ENCODE measurements around the gene CIDEC. TPM values are rescaled to one million over a fixed set of nuclear protein-coding genes. Genes with fewer than 3 reads are reported as not detected.
"Not testable (repeated sequence)": the region's sequence is repeated elsewhere in the genome, so short reads cannot be mapped to it uniquely, and the experiment has no call there.

CIDEC gene
- total and polyA plus RNA-seq, 5 donors from 2014 or later: not detected

DNA sequence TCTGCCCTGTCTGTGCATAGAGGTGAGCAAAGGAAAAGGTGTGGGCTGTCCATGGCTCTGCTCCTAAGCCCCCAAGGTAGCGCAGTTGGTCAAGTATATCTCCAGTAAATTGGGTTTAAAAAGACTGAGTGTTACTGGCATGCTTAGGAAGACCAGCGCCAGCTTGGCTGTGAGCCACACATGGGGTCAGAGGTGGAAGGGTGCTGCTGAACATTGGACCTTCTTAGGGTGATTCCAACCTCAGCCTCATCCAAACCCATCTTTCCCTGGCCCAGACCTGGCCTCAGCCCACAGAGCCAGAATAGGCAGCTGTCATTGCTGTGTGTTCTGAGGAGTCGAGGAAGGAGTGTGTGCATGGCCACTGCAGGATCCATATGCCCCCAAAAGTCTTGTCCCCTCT, 28.2 kb upstream of the CIDEC start:
- Histone ChIP-seq H3K27me3 (ENCODE audit: control insufficient read depth, insufficient read depth, low read length) (no peaks in the 10 kb centered on the region), H3K9me3 (ENCODE audit: control insufficient read depth in 2 of 2, low read length in 2 of 2) (no peaks in the 10 kb centered on the region), H3K36me3 (ENCODE audit: control insufficient read depth, insufficient read depth, low read length) (no peaks in the 10 kb centered on the region), H3K4me1 (ENCODE audit: control insufficient read depth, insufficient read depth, low read length, poor library complexity, severe bottlenecking) (peaks cover 18% of the 10 kb centered on the region), H3K4me3 (ENCODE audit: low read depth, low read length) (no peak overlapping the region), H3K27ac (ENCODE audit: insufficient read depth, low read length, poor library complexity, severe bottlenecking) (no peak overlapping the region)
- Mint-ChIP-seq H3K4me3 (no peak overlapping the region), H3K27ac (no peak overlapping the region), H3K9me3 (peaks cover 0 to 2% (median 0%) of the 10 kb centered on the region in 7 donors), H3K36me3 (no peaks in the 10 kb centered on the region), H3K4me1 (peaks cover 4 to 27% (median 13%) of the 10 kb centered on the region in 4 donors), H3K27me3 (peaks cover 5% of the 10 kb centered on the region)
- ATAC-seq (ENCODE audit: low read depth in 2 of 2) (no peak), DNase-seq (no peak)

DNA sequence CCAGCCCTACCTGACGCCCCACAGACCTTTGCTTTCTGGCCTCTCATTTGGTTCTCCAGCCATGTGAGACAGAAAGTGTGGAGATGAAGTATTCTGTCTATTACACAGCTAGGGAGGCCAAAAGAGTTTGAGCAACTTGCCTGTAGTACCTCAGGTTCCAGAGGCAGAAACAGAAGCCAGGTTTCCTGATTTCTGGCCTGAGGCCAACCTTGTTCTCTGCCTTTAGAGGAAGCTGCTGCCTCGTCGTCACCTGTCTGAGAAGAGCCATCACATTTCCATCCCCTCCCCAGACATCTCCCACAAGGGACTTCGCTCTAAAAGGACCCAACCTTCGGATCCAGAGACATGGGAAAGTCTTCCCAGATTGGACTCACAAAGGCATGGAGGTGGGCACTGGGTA, 26.4 kb upstream of the CIDEC start:
- Histone ChIP-seq H3K27ac (ENCODE audit: insufficient read depth, low read length, poor library complexity, severe bottlenecking) (no peak overlapping the region), H3K27me3 (ENCODE audit: control insufficient read depth, insufficient read depth, low read length) (no peaks in the 10 kb centered on the region), H3K9me3 (ENCODE audit: control insufficient read depth in 2 of 2, low read length in 2 of 2) (no peaks in the 10 kb centered on the region), H3K4me3 (ENCODE audit: low read depth, low read length) (no peak overlapping the region), H3K36me3 (ENCODE audit: control insufficient read depth, insufficient read depth, low read length) (no peaks in the 10 kb centered on the region), H3K4me1 (ENCODE audit: control insufficient read depth, insufficient read depth, low read length, poor library complexity, severe bottlenecking) (peaks cover 21% of the 10 kb centered on the region)
- H3K27me3 Mint-ChIP-seq: no peaks in the 10 kb centered on the region
- ATAC-seq (ENCODE audit: low read depth in 2 of 2) (no peak), DNase-seq (no peak)
- H3K9me3 Mint-ChIP-seq: no peaks in the 10 kb centered on the region
- H3K27ac Mint-ChIP-seq: no peak overlapping the region
- H3K4me1 Mint-ChIP-seq: peaks cover 8 to 35% (median 16%) of the 10 kb centered on the region in 4 donors
- no peak overlapping the region for H3K4me3 Mint-ChIP-seq
- no peaks in the 10 kb centered on the region for H3K36me3 Mint-ChIP-seq

DNA sequence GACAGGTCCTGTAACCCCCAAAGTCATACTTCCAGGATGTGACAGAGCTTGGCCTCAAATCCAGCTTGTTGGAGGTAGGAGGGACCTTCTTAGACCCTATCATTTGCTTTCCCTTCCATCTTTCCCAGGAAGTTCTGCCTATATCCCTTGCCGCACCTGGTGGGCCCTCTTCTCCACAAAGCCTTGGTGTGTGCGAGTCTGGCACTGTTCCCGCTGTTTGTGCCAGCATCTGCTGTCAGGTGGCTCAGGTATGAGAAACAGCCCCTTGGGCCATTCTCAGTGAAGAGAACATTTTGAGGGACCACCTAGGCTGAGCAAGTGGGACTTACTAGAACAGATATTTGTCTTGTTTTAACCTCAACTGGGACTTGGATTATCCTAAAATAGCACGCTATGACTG, 23.9 kb upstream of the CIDEC start:
- Histone ChIP-seq H3K4me3 (ENCODE audit: low read depth, low read length) (no peak overlapping the region), H3K4me1 (ENCODE audit: control insufficient read depth, insufficient read depth, low read length, poor library complexity, severe bottlenecking) (peaks cover 17% of the 10 kb centered on the region), H3K27me3 (ENCODE audit: control insufficient read depth, insufficient read depth, low read length) (no peaks in the 10 kb centered on the region), H3K9me3 (ENCODE audit: control insufficient read depth in 2 of 2, low read length in 2 of 2) (no peaks in the 10 kb centered on the region), H3K36me3 (ENCODE audit: control insufficient read depth, insufficient read depth, low read length) (no peaks in the 10 kb centered on the region), H3K27ac (ENCODE audit: insufficient read depth, low read length, poor library complexity, severe bottlenecking) (no peak overlapping the region)
- Mint-ChIP-seq H3K36me3 (no peaks in the 10 kb centered on the region), H3K4me3 (peak overlapping the region in 2 of 4 donors; percentile 16 to 49), H3K4me1 (peaks cover 8 to 31% (median 20%) of the 10 kb centered on the region in 4 donors), H3K27me3 (no peaks in the 10 kb centered on the region), H3K27ac (no peak overlapping the region), H3K9me3 (no peaks in the 10 kb centered on the region)
- DNase-seq (no peak), ATAC-seq (ENCODE audit: low read depth in 2 of 2) (no peak)

DNA sequence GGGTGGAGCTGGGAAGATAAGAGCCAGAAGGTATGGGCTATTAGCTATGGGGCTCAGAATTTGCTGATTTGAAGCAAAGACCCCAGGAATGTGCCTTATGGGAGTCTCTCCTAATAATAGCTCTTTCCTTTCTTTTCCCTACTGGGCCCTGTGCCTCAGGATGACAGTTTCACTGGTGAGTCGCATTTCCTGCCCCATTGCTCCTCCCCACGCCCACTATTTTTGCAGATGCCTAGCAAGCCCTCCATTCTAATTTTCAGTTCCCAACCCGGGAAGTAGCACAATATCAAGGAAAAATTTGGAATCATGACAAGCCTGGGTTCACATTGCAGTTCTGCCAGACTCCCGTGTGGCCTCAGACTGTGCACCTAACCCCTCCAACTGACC, 23.2 kb upstream of the CIDEC start:
- Histone ChIP-seq H3K27ac (ENCODE audit: insufficient read depth, low read length, poor library complexity, severe bottlenecking) (no peak overlapping the region), H3K4me1 (ENCODE audit: control insufficient read depth, insufficient read depth, low read length, poor library complexity, severe bottlenecking) (peaks cover 17% of the 10 kb centered on the region), H3K27me3 (ENCODE audit: control insufficient read depth, insufficient read depth, low read length) (no peaks in the 10 kb centered on the region), H3K4me3 (ENCODE audit: low read depth, low read length) (no peak overlapping the region), H3K36me3 (ENCODE audit: control insufficient read depth, insufficient read depth, low read length) (no peaks in the 10 kb centered on the region), H3K9me3 (ENCODE audit: control insufficient read depth in 2 of 2, low read length in 2 of 2) (no peaks in the 10 kb centered on the region)
- H3K27me3 Mint-ChIP-seq: no peaks in the 10 kb centered on the region
- H3K9me3 Mint-ChIP-seq: no peaks in the 10 kb centered on the region
- H3K36me3 Mint-ChIP-seq: no peaks in the 10 kb centered on the region
- H3K4me1 Mint-ChIP-seq: peaks cover 8 to 36% (median 23%) of the 10 kb centered on the region in 4 donors
- ATAC-seq (ENCODE audit: low read depth in 2 of 2) (no peak), DNase-seq (no peak)
- peak overlapping the region in 2 of 4 donors; percentile 49 to 56 for H3K4me3 Mint-ChIP-seq
- H3K27ac Mint-ChIP-seq: peak overlapping the region in 2 of 3 donors; percentile 49 to 71

DNA sequence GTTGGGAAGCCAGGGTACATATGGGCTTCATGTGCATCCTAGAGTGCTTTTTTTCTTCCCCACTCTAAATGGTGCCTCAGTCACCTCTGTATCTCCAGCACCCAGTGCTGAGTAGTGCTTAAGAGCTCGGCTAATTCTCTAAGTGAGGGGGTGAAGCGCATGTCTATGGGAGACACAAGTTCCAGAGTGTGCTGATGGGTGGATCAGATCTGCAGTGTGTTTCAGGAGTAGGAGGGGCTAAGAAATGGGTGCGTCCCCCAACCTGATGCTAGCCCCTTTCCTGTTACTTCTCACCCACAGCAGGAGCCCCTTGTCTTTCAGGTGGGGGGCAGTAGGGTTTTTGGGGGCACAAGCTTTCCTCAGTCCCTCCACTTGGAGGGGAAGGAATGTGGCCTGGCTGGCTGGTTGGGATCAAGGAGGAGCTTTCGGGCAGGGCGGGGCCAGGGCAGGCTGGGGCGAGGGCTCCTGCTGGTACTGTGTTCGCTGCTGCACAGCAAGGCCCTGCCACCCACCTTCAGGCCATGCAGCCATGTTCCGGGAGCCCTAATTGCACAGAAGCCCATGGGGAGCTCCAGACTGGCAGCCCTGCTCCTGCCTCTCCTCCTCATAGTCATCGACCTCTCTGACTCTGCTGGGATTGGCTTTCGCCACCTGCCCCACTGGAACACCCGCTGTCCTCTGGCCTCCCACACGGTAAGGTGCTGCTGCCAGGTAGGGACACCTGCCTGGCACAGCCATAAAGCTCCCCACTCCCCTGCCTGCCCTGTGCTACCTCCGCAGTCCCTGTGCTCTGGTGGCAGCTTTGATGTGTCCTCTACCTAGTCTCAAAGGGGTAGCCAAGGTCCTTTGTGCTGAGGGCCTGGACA, 22.6 kb upstream of the CIDEC start, which contains the start of gene IL17RE:
IL17RE (plus strand) TSS at position 477 of the 866 bp plus-strand sequence; CDS start at position 562, 85 bp downstream.
- Mint-ChIP-seq H3K27me3 (no peaks in the 10 kb centered on the region), H3K9me3 (no peaks in the 10 kb centered on the region), H3K27ac (peak within 1 kb of the TSS; percentile 71 to 87 (median 73)), H3K4me1 (peaks cover 8 to 41% (median 26%) of the 10 kb centered on the region in 4 donors), H3K4me3 (peak within 1 kb of the TSS; percentile 26 to 61 (median 58)), H3K36me3 (no peaks in the 10 kb centered on the region)
- peak within 1 kb of the TSS; percentile 53 for H3K27ac ChIP-seq (ENCODE audit: insufficient read depth, low read length, poor library complexity, severe bottlenecking)
- H3K9me3 ChIP-seq (ENCODE audit: control insufficient read depth in 2 of 2, low read length in 2 of 2): no peaks in the 10 kb centered on the region
- H3K36me3 ChIP-seq (ENCODE audit: control insufficient read depth, insufficient read depth, low read length): no peaks in the 10 kb centered on the region
- no peaks in the 10 kb centered on the region for H3K27me3 ChIP-seq (ENCODE audit: control insufficient read depth, insufficient read depth, low read length)
- ATAC-seq (ENCODE audit: low read depth in 2 of 2) (no peak), DNase-seq (no peak)
- peak within 1 kb of the TSS; percentile 11 for H3K4me3 ChIP-seq (ENCODE audit: low read depth, low read length)
- H3K4me1 ChIP-seq (ENCODE audit: control insufficient read depth, insufficient read depth, low read length, poor library complexity, severe bottlenecking): peaks cover 17% of the 10 kb centered on the region

DNA sequence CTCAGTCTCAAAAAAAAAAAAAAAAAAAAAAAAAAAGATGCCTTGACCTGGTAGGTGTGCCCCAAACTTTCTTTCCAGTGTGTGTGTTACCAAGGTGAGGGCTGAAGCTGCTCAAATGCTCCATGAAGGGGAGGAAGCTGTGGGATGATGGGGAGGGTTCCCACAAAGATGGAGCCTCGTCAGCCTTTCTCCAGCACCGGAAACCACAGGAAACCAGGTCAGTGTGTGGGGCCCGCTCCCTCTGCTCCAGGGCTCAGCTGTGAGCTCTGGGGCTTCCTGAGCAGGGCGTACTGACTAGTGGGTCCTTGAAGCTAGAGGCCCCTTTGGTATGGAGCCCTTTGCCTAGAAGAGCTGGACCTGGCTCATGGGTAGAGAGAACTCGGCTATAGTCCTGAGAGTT, 21.9 kb upstream of the CIDEC start:
- Mint-ChIP-seq H3K36me3 (no peaks in the 10 kb centered on the region), H3K4me1 (peaks cover 8 to 47% (median 28%) of the 10 kb centered on the region in 4 donors), H3K9me3 (no peaks in the 10 kb centered on the region), H3K27ac (peak overlapping the region in 1 of 3 donors; percentile 42), H3K4me3 (peak overlapping the region in 3 of 4 donors; percentile 26 to 60 (median 57)), H3K27me3 (no peaks in the 10 kb centered on the region)
- peak overlapping the region; percentile 11 for H3K4me3 ChIP-seq (ENCODE audit: low read depth, low read length)
- DNase-seq (peak in 1 of 3 donors; percentile 37), ATAC-seq (ENCODE audit: low read depth in 2 of 2) (peak in 1 of 2 donors; percentile 59)
- no peaks in the 10 kb centered on the region for H3K9me3 ChIP-seq (ENCODE audit: control insufficient read depth in 2 of 2, low read length in 2 of 2)
- peak overlapping the region; percentile 53 for H3K27ac ChIP-seq (ENCODE audit: insufficient read depth, low read length, poor library complexity, severe bottlenecking)
- H3K4me1 ChIP-seq (ENCODE audit: control insufficient read depth, insufficient read depth, low read length, poor library complexity, severe bottlenecking): peaks cover 17% of the 10 kb centered on the region
- H3K36me3 ChIP-seq (ENCODE audit: control insufficient read depth, insufficient read depth, low read length): no peaks in the 10 kb centered on the region
- H3K27me3 ChIP-seq (ENCODE audit: control insufficient read depth, insufficient read depth, low read length): no peaks in the 10 kb centered on the region

DNA sequence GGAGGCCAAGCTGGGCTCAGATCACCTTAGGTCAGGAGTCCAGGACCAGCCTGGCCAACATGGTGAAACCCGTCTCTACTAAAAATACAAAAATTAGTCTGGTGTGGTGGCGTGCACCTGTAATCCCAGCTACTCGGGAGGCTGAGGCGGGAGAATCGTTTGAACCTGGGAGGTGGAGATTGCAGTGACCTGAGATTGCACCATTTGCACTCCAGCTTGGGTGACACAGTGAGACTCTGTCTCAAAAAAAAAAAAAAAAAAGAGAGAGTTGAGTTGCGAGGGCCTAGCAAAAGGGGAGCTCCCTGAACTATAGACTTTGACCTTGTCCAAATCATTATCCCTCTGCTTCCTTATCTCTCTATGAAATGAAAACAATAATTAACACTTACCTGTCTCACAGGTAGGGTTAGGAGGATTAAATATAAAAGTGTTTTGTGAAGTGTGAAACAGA, 20.9 kb upstream of the CIDEC start:
- not testable (repeated sequence) for H3K9me3 Mint-ChIP-seq; ATAC-seq (ENCODE audit: low read depth in 2 of 2); H3K27ac ChIP-seq (ENCODE audit: insufficient read depth, low read length, poor library complexity, severe bottlenecking); H3K36me3 ChIP-seq (ENCODE audit: control insufficient read depth, insufficient read depth, low read length); H3K27me3 Mint-ChIP-seq; H3K36me3 Mint-ChIP-seq; H3K4me3 ChIP-seq (ENCODE audit: low read depth, low read length); DNase-seq; H3K27me3 ChIP-seq (ENCODE audit: control insufficient read depth, insufficient read depth, low read length); H3K9me3 ChIP-seq (ENCODE audit: control insufficient read depth in 2 of 2, low read length in 2 of 2); H3K4me3 Mint-ChIP-seq
- peaks cover 17% of the 10 kb centered on the region for H3K4me1 ChIP-seq (ENCODE audit: control insufficient read depth, insufficient read depth, low read length, poor library complexity, severe bottlenecking)
- Mint-ChIP-seq H3K27ac (peak overlapping the region in 2 of 3 donors; percentile 73 to 87), H3K4me1 (peaks cover 8 to 54% (median 33%) of the 10 kb centered on the region in 4 donors)

Data from CD4-positive, CD25-positive, alpha-beta regulatory T cell (primary cell).